Psoas muscle (tissue), 8 donors: ENCODE results near the gene PCSK5. TPM values are rescaled to one million over a fixed set of nuclear protein-coding genes. Genes with fewer than 3 reads are reported as not detected.

Experiments
- ATAC-seq, 4 donors: fragments of 200-7000 bp; cut with Tn5 transposase; one replicate each; pipeline ENCODE4 v1.9.1; 2020; ENCODE audit warnings: moderate library complexity in 3 of 4, mild to moderate bottlenecking in 2 of 4
- DNase-seq, 2 donors: peaks; one replicate each; pipeline ENCODE4 v3.0.0-alpha.2; 2020
- H3K27ac ChIP-seq: fragments of 200-600 bp; one replicate; pipeline ENCODE4 v1.8.0; 2022
- H3K27me3 ChIP-seq, 3 donors: fragments of 200-600 bp in 1 of 3; one replicate each; pipeline versions ENCODE4 v1.6.1 to v1.8.0; 2013 to 2022; ENCODE audit warnings: low read length in 2 of 3, mild to moderate bottlenecking in 2 of 3, moderate library complexity in 1 of 3; ENCODE audit not compliant: insufficient read depth in 3 of 3
- H3K36me3 ChIP-seq, 2 donors: fragments of 200-600 bp in 1 of 2; one replicate each; pipeline versions ENCODE4 v1.6.1 to v1.8.0; 2013 to 2022; ENCODE audit warnings: low read depth in 1 of 2, mild to moderate bottlenecking in 1 of 2, moderate library complexity in 1 of 2; ENCODE audit not compliant: insufficient read depth in 1 of 2
- H3K4me1 ChIP-seq: fragments of 200-600 bp; one replicate; pipeline ENCODE4 v1.8.0; 2022
- H3K4me3 ChIP-seq: fragments of 200-600 bp; one replicate; pipeline ENCODE4 v1.8.0; 2022; ENCODE audit warnings: mild to moderate bottlenecking
- H3K9me3 ChIP-seq: fragments of 200-600 bp; one replicate; pipeline ENCODE4 v1.8.0; 2022
- CTCF ChIP-seq: fragments of 200-600 bp; IDR thresholded peaks from one replicate; pipeline ENCODE4 v1.8.0; 2022; ENCODE audit warnings: antibody characterized with exemption
- WGBS, 3 donors: extraction: QIAGEN DNeasy Blood & Tissue Kit; methylation state at CpG; one replicate each; pipeline versions ENCODE4 v1.1.6 to v1.1.7; 2013; 5-methylcytosine and 5-hydroxymethylcytosine counted together
- intact Hi-C, 2 donors: fragments of 100-400 bp; cut with DNase I; formaldehyde crosslinking; loops; one replicate each; pipeline versions ENCODE4 v1.11.0 to v1.14.2; 2022
- polyA plus RNA-seq, 3 donors: library from polyadenylated mRNA; stranded (reverse); fragments of 200-250 nt; gene quantifications; one replicate each; pipeline ENCODE4 v1.2.3, GENCODE V29; 2013
- total RNA-seq, 4 donors: library from RNA; stranded (reverse); fragmentation: NEBNext Ultra II Directional in 2 of 4; extraction: Animal tissue kit (Norgen Biotek cat#: 25700) in 2 of 4; gene quantifications; one replicate each; pipeline versions ENCODE4 v1.2.1 to v1.2.4, GENCODE V29; 2021 to 2023
- donor health status: healthy with polysubstance abuse.
- donor health status: DM: no; HTN: no; CAD: no; lungs with moderate emphysema.
- donor health status: Bipolar disorder and iron deficiency.
- donor health status: healthy.
- donor health status: DM: yes; HTN: yes; CAD: no.
- donor health status: DM: no; HTN: no; CAD: no.
- donor health status: DM: no; HTN: no; CAD: no.
- donor health status: DM: yes; HTN: yes; CAD: no.

PCSK5 gene
- total and polyA plus RNA-seq, 7 donors = 0.75 to 4.4 (median 2.3) TPM

GRCh38 chr9:76200315-76200714, 309.8 kb downstream of the PCSK5 start:
- TF ChIP-seq CTCF = no peak
- Histone ChIP-seq H3K36me3 (no peaks in the 10 kb centered on the region), H3K9me3 (no peaks in the 10 kb centered on the region), H3K4me3 (no peak overlapping the region), H3K27ac (no peak overlapping the region), H3K4me1 (no peaks in the 10 kb centered on the region), H3K27me3 (no peaks in the 10 kb centered on the region)
- DNase-seq (no peak), ATAC-seq (no peak)
- intact Hi-C loops = no loop called here
- WGBS, 3 donors = 31 to 49% (median 37%) methylated on average over 5 of the region's 5 CpGs

GRCh38 chr9:76200745-76201144, 310.3 kb downstream of the PCSK5 start:
- Histone ChIP-seq H3K36me3 (no peaks in the 10 kb centered on the region), H3K27me3 (no peaks in the 10 kb centered on the region), H3K4me1 (no peaks in the 10 kb centered on the region), H3K27ac (no peak overlapping the region), H3K9me3 (no peaks in the 10 kb centered on the region), H3K4me3 (no peak overlapping the region)
- intact Hi-C loops = no loop called here
- DNase-seq = no peak
- WGBS, 3 donors = 77 to 81% (median 78%) methylated on average over 4 of the region's 4 CpGs
- ATAC-seq = no peak
- TF ChIP-seq CTCF = no peak

- no peak for DNase-seq
- no peak for ATAC-seq
Measured at GRCh38 chr9:76203373-76203772, 312.9 kb downstream of the PCSK5 start.

GRCh38 chr9:76206821-76207220, 316.3 kb downstream of the PCSK5 start:
- no peaks in the 10 kb centered on the region for H3K36me3 ChIP-seq
- intact Hi-C loops = no loop called here

More at GRCh38 chr9:76203373-76203772, 312.9 kb downstream of the PCSK5 start:
- H3K36me3 ChIP-seq = no peaks in the 10 kb centered on the region
- no peak overlapping the region for H3K4me3 ChIP-seq
- 83 to 86% (median 85%) methylated on average over 3 of the region's 3 CpGs for WGBS, 3 donors
- no peak overlapping the region for H3K27ac ChIP-seq
- no peaks in the 10 kb centered on the region for H3K9me3 ChIP-seq
- intact Hi-C loops = no loop called here
- H3K27me3 ChIP-seq = no peaks in the 10 kb centered on the region
- H3K4me1 ChIP-seq = no peaks in the 10 kb centered on the region
- TF ChIP-seq CTCF = no peak

More at GRCh38 chr9:76206821-76207220, 316.3 kb downstream of the PCSK5 start:
- Histone ChIP-seq H3K27me3 (no peaks in the 10 kb centered on the region), H3K27ac (no peak overlapping the region), H3K4me3 (no peak overlapping the region), H3K9me3 (no peaks in the 10 kb centered on the region), H3K4me1 (no peaks in the 10 kb centered on the region)
- TF ChIP-seq CTCF = no peak
- ATAC-seq (no peak), DNase-seq (no peak)
- 17 to 22% (median 19%) methylated on average over 1 of the region's 1 CpG for WGBS, 3 donors
